ENCODE measurements around the gene TLN1.

- no peak for TF ChIP-seq CTCF (IDR thresholded peaks at IDR 0.05)
- TF ChIP-seq POLR2AphosphoS5 (IDR thresholded peaks at IDR 0.05), result no peak
- TF ChIP-seq POLR2A (IDR thresholded peaks at IDR 0.05), result no peak
Measured at GRCh38 chr9:35723426-35723825, 8.6 kb downstream of the TLN1 start.

All from breast epithelium (tissue), 3 donors.